A549 (cell line): ENCODE measurements around the gene MARK2.

Experiments used
- BHLHE40 ChIP-seq: IDR thresholded peaks from 2 replicates; pipeline ENCODE4 v1.6.1; 2012; ENCODE audit warnings: low read depth, low read length, inconsistent platforms
- CBX2 ChIP-seq: fragments of 200-600 bp; sonication (generic); IDR thresholded peaks from 2 replicates; pipeline ENCODE4 v1.6.1; 2016; ENCODE audit warnings: low read depth, mild to moderate bottlenecking, borderline replicate concordance
- CHD4 ChIP-seq: fragments of 200-600 bp; sonication (generic); IDR thresholded peaks from 2 replicates; pipeline ENCODE4 v1.6.1; 2016; ENCODE audit warnings: antibody characterized with exemption, mild to moderate bottlenecking, borderline replicate concordance
- CTCF ChIP-seq: fragments of >200 bp; sonication (Bioruptor Twin); formaldehyde crosslinking; IDR thresholded peaks from 3 replicates; pipeline ENCODE4 v1.5.1; 2016
- MAX ChIP-seq: IDR thresholded peaks from 2 replicates; pipeline ENCODE4 v1.6.1; 2012
- MYC ChIP-seq: IDR thresholded peaks from 2 replicates; pipeline ENCODE4 v1.6.1; 2012; ENCODE audit warnings: mild to moderate bottlenecking, inconsistent platforms, low read length, improper control_type of control experiment, borderline replicate concordance
- PBX3 ChIP-seq: IDR thresholded peaks from 2 replicates; pipeline ENCODE4 v1.6.1; 2012
- POLR2A ChIP-seq: IDR thresholded peaks from 2 replicates; pipeline ENCODE4 v1.6.1; 2012; ENCODE audit warnings: mild to moderate bottlenecking, low read length
- RAD21 ChIP-seq, 2 experiments: fragments of >200 bp in 1 of 2; sonication (Bioruptor Twin) in 1 of 2; formaldehyde crosslinking in 1 of 2; IDR thresholded peaks in 1 of 2; conservative IDR thresholded peaks in 1 of 2; 2 replicates in 1 of 2; 3 replicates in 1 of 2; pipeline ENCODE4 v1.6.1; 2012 to 2018; ENCODE audit warnings: inconsistent platforms in 1 of 2
- REST ChIP-seq: fragments of 200-600 bp; sonication (generic); IDR thresholded peaks from 2 replicates; pipeline ENCODE4 v1.6.1; 2016; ENCODE audit warnings: antibody characterized with exemption, mild to moderate bottlenecking, moderate library complexity
- RFX5 ChIP-seq: fragments of 450-650 bp; IDR thresholded peaks from 2 replicates; pipeline ENCODE4 v1.7.1; 2014; ENCODE audit warnings: antibody characterized with exemption, mild to moderate bottlenecking, moderate library complexity
- RNF2 ChIP-seq: fragments of 200-600 bp; sonication (generic); IDR thresholded peaks from 2 replicates; pipeline ENCODE4 v1.6.1; 2016; ENCODE audit warnings: low read depth, mild to moderate bottlenecking, antibody characterized with exemption, moderate library complexity, borderline replicate concordance
- TP53 ChIP-seq: fragments of 250-450 bp; sonication (Bioruptor Pico); IDR thresholded peaks from 2 replicates; pipeline ENCODE4 v1.5.0; 2021; ENCODE audit warnings: mild to moderate bottlenecking, moderate library complexity
- USF2 ChIP-seq: fragments of 450-650 bp; IDR thresholded peaks from 2 replicates; pipeline ENCODE4 v1.6.1; 2014; ENCODE audit warnings: antibody characterized with exemption

- TF ChIP-seq CBX2 (no peak), RAD21 (conservative IDR thresholded peaks at IDR 0.05 in 1 of 2, IDR thresholded peaks at IDR 0.05 in 1 of 2) (no peak), CTCF (no peak), POLR2A (no peak), PBX3 (no peak), CHD4 (no peak), REST (no peak), RFX5 (no peak), MAX (no peak), MYC (no peak), BHLHE40 (no peak), TP53 (no peak), RNF2 (no peak), USF2 (no peak)
Measured at GRCh38 chr11:63907063-63907462, 68.2 kb downstream of the MARK2 start.
